Heart right ventricle (tissue), 16 donors: ENCODE data around the gene SSH2. TPM values are rescaled to one million over a fixed set of nuclear protein-coding genes. Genes with fewer than 3 reads are reported as not detected.

Source experiments
- ATAC-seq, 8 donors: fragments of 200-7000 bp; cut with Tn5 transposase; one replicate each; pipeline ENCODE4 v1.9.1; 2020; ENCODE audit warnings: mild to moderate bottlenecking in 8 of 8, moderate library complexity in 8 of 8, moderate number of reproducible peaks in 1 of 8
- DNase-seq, 2 donors: peaks; one replicate each; pipeline ENCODE4 v3.0.0-alpha.2; 2020
- H3K27ac ChIP-seq, 10 donors: fragments of 200-600 bp; sonication (generic) in 2 of 10; one replicate each; pipeline versions ENCODE4 v1.5.0 to v1.8.0; 2020 to 2022; ENCODE audit warnings: mild to moderate bottlenecking in 3 of 10
- H3K27me3 ChIP-seq, 7 donors: fragments of 200-600 bp; one replicate each; pipeline ENCODE4 v1.8.0; 2021 to 2022; ENCODE audit warnings: mild to moderate bottlenecking in 2 of 7
- H3K36me3 ChIP-seq, 9 donors: fragments of 200-600 bp; sonication (generic) in 1 of 9; one replicate each; pipeline versions ENCODE4 v1.5.0 to v1.8.0; 2020 to 2022; ENCODE audit warnings: mild to moderate bottlenecking in 2 of 9
- H3K4me1 ChIP-seq, 9 donors: fragments of 200-600 bp; sonication (generic) in 1 of 9; one replicate each; pipeline versions ENCODE4 v1.5.0 to v1.8.0; 2020 to 2022; ENCODE audit warnings: mild to moderate bottlenecking in 4 of 9
- H3K4me3 ChIP-seq, 10 donors: fragments of 200-600 bp; sonication (generic) in 2 of 10; one replicate each; pipeline versions ENCODE4 v1.5.0 to v1.8.0; 2020 to 2022; ENCODE audit warnings: mild to moderate bottlenecking in 7 of 10, moderate library complexity in 2 of 10
- H3K9me3 ChIP-seq, 11 donors: fragments of 200-600 bp in 10 of 11; sonication (generic) in 2 of 11; one replicate each; pipeline versions ENCODE4 v1.5.0 to v1.8.0; 2013 to 2022; ENCODE audit warnings: mild to moderate bottlenecking in 2 of 11, control low read depth in 1 of 11, moderate library complexity in 1 of 11
- WGBS, 2 donors: extraction: QIAGEN DNeasy Blood & Tissue Kit; methylation state at CpG; one replicate each; pipeline ENCODE4 v1.1.7; 2013; ENCODE audit warnings: inconsistent platforms in 1 of 2; 5-methylcytosine and 5-hydroxymethylcytosine counted together
- intact Hi-C, 10 donors: fragments of 100-400 bp; cut with DNase I; formaldehyde crosslinking; loops; one replicate each; pipeline versions ENCODE4 v1.11.1 to v1.14.2; 2022
- polyA plus RNA-seq, 2 donors: library from polyadenylated mRNA; stranded (reverse); fragments of 200-250 nt; gene quantifications; one replicate each; pipeline ENCODE4 v1.2.3, GENCODE V29; 2013
- total RNA-seq, 10 donors: library from RNA; stranded (reverse); fragmentation: NEBNext Ultra II Directional in 3 of 10; extraction: Animal tissue kit (Norgen Biotek cat#: 25700) in 3 of 10; gene quantifications; one replicate each; pipeline versions ENCODE4 v1.2.1 to v1.2.4, GENCODE V29; 2021 to 2023
- TF ChIP-seq, protein P1 (sequence below), 9 donors: fragments of 200-600 bp; sonication (generic) in 2 of 9; IDR thresholded peaks; one replicate each; pipeline versions ENCODE4 v1.5.0 to v1.8.0; 2021 to 2022; ENCODE audit warnings: antibody characterized with exemption in 9 of 9, mild to moderate bottlenecking in 5 of 9, moderate library complexity in 1 of 9
- donor health status: Arrhythmogenic right ventricular cardiomyopathy.
- donor health status: ischemic (EF 13 %, LVEDD 7.1; RV severe dilation, severe dysfunction).
- donor health status: healthy with polysubstance abuse.
- donor health status: DM: no; HTN: yes; CAD: no.
- donor health status: DM: no; HTN: no; CAD: no.
- donor health status: ischemic (EF 25% LVEDD 6.9; RV normal size, moderate dysfunction).
- donor health status: ischemic (EF 25% LVEDD 5.7; RV mildly dilated, moderate dysfunction).
- donor health status: healthy.
- donor health status: DM: yes; HTN: yes; CAD: no.
- donor health status: Ischemic cardiomyopathy.
- donor health status: ischemic (EF 35%, LVEDD 5.7; RV mildly dilated, moderate dysfunction).
- donor health status: nonischemic (EF 11% LVEDD 7.7; RV severe dilation, severe dysfunction).
- donor health status: DM: yes; HTN: yes; CAD: no.
- donor health status: PGD.
- donor health status: ischemic (EF 29% LVEDD 5.4; RV normal size, mild dysfunction).
- donor health status: nonischemic (EF 23%, LVEDD 6.1; RV moderate dilation, normal function).

Gene SSH2
- total and polyA plus RNA-seq, 12 donors = 17.9 to 42.9 (median 34.3) TPM

DNA sequence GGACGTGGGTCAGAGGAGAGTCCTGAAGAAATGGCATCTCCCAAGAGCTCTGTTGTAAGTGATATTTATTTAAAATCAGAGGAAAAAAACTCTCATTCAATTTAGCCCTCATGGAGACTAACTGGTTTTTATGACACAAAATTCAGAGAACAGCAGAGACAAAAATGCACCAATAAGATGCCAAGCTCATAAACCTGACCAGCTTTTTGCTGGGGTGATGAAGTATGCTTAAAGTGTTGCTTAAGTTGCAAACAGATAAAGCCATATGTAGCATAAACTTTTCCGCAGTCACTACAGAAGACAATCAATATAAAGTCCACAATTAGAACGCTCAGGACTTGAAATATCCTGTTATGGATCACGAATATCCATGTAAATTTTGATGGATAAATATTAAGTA, 183.4 kb downstream of the SSH2 start:
- H3K4me1 ChIP-seq = peaks cover 3 to 74% (median 50%) of the 10 kb centered on the region in 9 donors
- intact Hi-C loops = loop anchor here in 3 of 10 donors (5.0 to 10.0 kb wide), 3 partner anchors 62 to 104 kb away; no protein-coding TSS in a partner anchor

DNA sequence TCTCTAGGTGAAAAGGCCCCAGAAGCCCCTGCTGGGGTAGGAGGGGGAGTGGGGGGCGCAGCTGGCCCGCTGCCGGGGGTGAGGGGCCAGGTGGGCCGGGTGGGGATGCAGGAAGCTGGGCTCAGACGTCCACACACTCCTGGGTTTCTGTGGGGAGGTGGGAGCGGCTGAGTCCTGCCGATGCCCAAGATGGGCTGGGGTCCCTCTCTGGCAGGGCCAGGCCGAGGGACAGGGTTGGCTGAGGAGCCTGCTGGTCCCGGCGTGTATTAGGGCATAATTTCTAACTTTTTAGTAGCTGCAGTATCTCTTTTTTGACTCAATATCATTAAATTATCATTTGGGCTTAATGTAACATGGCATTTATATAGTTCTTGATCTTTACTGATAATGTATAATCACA, 185.9 kb downstream of the SSH2 start:
- ATAC-seq (peak in 7 of 8 donors; percentile 6 to 57 (median 39)), DNase-seq (no peak)
- Histone ChIP-seq H3K36me3 (peaks cover 0 to 7% (median 0%) of the 10 kb centered on the region in 9 donors), H3K27me3 (no peaks in the 10 kb centered on the region), H3K9me3 (no peaks in the 10 kb centered on the region), H3K4me1 (peaks cover 10 to 96% (median 75%) of the 10 kb centered on the region in 9 donors), H3K27ac (peak overlapping the region; percentile 49 to 88 (median 82)), H3K4me3 (peak overlapping the region in 4 of 10 donors; percentile 1 to 17 (median 8))
- WGBS, 2 donors = 42 to 67% methylated on average over 10 of the region's 10 CpGs
- intact Hi-C loops = loop anchor here in 2 of 10 donors (5.0 to 10.0 kb wide), 2 partner anchors 57 to 59 kb away; no protein-coding TSS in a partner anchor
- TF ChIP-seq, protein P1, sequence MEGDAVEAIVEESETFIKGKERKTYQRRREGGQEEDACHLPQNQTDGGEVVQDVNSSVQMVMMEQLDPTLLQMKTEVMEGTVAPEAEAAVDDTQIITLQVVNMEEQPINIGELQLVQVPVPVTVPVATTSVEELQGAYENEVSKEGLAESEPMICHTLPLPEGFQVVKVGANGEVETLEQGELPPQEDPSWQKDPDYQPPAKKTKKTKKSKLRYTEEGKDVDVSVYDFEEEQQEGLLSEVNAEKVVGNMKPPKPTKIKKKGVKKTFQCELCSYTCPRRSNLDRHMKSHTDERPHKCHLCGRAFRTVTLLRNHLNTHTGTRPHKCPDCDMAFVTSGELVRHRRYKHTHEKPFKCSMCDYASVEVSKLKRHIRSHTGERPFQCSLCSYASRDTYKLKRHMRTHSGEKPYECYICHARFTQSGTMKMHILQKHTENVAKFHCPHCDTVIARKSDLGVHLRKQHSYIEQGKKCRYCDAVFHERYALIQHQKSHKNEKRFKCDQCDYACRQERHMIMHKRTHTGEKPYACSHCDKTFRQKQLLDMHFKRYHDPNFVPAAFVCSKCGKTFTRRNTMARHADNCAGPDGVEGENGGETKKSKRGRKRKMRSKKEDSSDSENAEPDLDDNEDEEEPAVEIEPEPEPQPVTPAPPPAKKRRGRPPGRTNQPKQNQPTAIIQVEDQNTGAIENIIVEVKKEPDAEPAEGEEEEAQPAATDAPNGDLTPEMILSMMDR (IDR thresholded peaks at IDR 0.05) = no peak

More for the DNA sequence above, 183.4 kb downstream of the SSH2 start:
- Histone ChIP-seq H3K36me3 (peaks cover 0 to 25% (median 0%) of the 10 kb centered on the region in 9 donors), H3K27me3 (no peaks in the 10 kb centered on the region), H3K9me3 (no peaks in the 10 kb centered on the region), H3K27ac (peak overlapping the region in 8 of 10 donors; percentile 43 to 84 (median 64)), H3K4me3 (no peak overlapping the region)
- DNase-seq (no peak), ATAC-seq (no peak)
- TF ChIP-seq, protein P1 (IDR thresholded peaks at IDR 0.05) = no peak
- WGBS, 2 donors = 51 to 70% methylated on average over 4 of the region's 4 CpGs

DNA sequence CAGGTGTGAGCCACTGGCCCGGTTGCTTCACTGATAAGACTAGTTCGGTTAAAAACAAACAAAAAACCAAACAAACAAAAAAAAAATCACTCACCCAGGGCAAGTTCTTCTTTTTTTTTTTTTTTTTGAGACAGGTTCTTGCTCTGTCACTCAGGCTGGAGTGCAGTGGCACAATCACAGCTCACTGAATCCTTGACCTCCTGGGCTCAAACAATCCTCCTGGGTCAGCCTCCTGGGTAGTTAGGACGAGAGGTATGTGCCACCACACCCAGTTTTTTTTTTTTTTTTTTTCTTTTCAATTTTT, 187.9 kb downstream of the SSH2 start:
- DNase-seq (no peak), ATAC-seq (no peak)
- Histone ChIP-seq H3K4me3 (no peak overlapping the region), H3K9me3 (no peaks in the 10 kb centered on the region), H3K4me1 (peaks cover 10 to 83% (median 68%) of the 10 kb centered on the region in 9 donors), H3K27me3 (no peaks in the 10 kb centered on the region), H3K27ac (peak overlapping the region in 7 of 10 donors; percentile 15 to 86 (median 79)), H3K36me3 (peaks cover 0 to 3% (median 0%) of the 10 kb centered on the region in 9 donors)
- intact Hi-C loops = loop anchor here in 2 of 10 donors (5.0 to 10.0 kb wide), 2 partner anchors 55 to 57 kb away; no protein-coding TSS in a partner anchor
- TF ChIP-seq, protein P1 (IDR thresholded peaks at IDR 0.05) = no peak
- WGBS, 2 donors = 75 to 80% methylated on average over 3 of the region's 3 CpGs

DNA sequence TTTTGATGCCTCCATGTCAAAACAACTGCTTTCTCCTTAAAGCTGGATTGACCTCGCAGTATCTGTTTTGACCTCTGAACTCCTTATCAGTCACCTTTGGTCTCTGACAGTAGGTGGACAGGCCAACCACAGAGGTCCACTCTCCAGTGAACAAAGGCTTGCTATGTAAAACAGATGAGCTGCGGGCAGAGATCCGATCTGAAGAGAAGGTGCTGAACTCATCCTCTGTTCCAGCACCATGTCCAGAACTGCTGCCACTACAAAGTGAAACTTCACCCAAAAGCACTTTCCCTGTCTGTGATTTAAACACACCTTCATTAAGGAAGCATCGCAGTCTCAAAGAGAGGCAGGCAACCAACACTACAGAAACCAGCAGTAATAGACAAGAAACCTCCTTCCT, 190.0 kb downstream of the SSH2 start:
- Histone ChIP-seq H3K9me3 (no peaks in the 10 kb centered on the region), H3K27me3 (no peaks in the 10 kb centered on the region), H3K27ac (peak overlapping the region in 9 of 10 donors; percentile 6 to 86 (median 51)), H3K4me3 (no peak overlapping the region), H3K36me3 (peaks cover 0 to 8% (median 0%) of the 10 kb centered on the region in 9 donors), H3K4me1 (peaks cover 10 to 67% (median 51%) of the 10 kb centered on the region in 9 donors)
- ATAC-seq (peak in 1 of 8 donors; percentile 14), DNase-seq (no peak)
- WGBS, 2 donors = 27 to 30% methylated on average over 4 of the region's 4 CpGs
- intact Hi-C loops = loop anchor here in 2 of 10 donors (5.0 to 10.0 kb wide), 2 partner anchors 53 to 55 kb away; no protein-coding TSS in a partner anchor
- TF ChIP-seq, protein P1 (IDR thresholded peaks at IDR 0.05) = no peak
